ENCODE results near the gene BAG5. TPM values are rescaled to one million over a fixed set of nuclear protein-coding genes. Genes with fewer than 3 reads are reported as not detected.

Gene BAG5
- total and polyA plus RNA-seq, 2 experiments from 2014 or later = 17.4 to 17.6 TPM

DNA sequence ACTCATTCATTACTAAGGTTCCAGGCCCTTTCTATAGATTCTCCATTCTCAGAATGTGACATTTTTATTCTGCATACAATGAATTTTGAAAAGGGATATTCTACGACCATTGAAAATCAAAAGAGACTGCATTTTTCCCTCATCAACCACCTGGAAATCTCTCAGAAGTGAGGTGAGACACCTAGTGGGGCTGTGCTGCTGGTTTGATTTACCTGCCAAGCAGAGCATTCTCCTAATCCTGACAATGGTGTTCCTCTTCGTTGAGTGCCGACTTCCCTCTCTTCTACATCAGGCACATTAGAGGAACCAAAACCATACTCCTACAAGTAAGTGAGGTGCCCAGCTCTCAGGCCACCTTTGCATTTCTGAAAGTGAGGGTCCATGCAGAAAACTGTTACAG is 54.7 kb downstream of the BAG5 start:
- Histone ChIP-seq H3K27me3 (no peaks in the 10 kb centered on the region), H3K36me3 (peaks cover 23% of the 10 kb centered on the region), H3K9me3 (ENCODE audit: low read depth) (no peaks in the 10 kb centered on the region), H3K4me3 (no peak overlapping the region), H3K27ac (no peak overlapping the region), H3K4me1 (ENCODE audit: low read depth) (no peaks in the 10 kb centered on the region)
- TF ChIP-seq, protein P1, sequence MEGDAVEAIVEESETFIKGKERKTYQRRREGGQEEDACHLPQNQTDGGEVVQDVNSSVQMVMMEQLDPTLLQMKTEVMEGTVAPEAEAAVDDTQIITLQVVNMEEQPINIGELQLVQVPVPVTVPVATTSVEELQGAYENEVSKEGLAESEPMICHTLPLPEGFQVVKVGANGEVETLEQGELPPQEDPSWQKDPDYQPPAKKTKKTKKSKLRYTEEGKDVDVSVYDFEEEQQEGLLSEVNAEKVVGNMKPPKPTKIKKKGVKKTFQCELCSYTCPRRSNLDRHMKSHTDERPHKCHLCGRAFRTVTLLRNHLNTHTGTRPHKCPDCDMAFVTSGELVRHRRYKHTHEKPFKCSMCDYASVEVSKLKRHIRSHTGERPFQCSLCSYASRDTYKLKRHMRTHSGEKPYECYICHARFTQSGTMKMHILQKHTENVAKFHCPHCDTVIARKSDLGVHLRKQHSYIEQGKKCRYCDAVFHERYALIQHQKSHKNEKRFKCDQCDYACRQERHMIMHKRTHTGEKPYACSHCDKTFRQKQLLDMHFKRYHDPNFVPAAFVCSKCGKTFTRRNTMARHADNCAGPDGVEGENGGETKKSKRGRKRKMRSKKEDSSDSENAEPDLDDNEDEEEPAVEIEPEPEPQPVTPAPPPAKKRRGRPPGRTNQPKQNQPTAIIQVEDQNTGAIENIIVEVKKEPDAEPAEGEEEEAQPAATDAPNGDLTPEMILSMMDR (IDR thresholded peaks at IDR 0.05; ENCODE audit: low read depth, low read length) = no peak
- DNase-seq (ENCODE audit: low read depth in 1 of 2, low spot score in 1 of 2) = no peak

Other genes with a start within 250 kb of the BAG5 start
- gene EIF5, start 228.4 kb downstream of the BAG5 start, total RNA-seq = 132 and 149 TPM in 2 replicates
- 318 and 441 TPM in 2 replicates for gene EIF5, start 228.4 kb downstream of the BAG5 start, polyA plus RNA-seq
- gene MARK3, start 177.2 kb downstream of the BAG5 start, total RNA-seq = 69.4 and 88.3 TPM in 2 replicates
- gene MARK3, start 177.2 kb downstream of the BAG5 start, polyA plus RNA-seq = 72.9 and 97.4 TPM in 2 replicates
- gene CKB, start 39.8 kb downstream of the BAG5 start, total RNA-seq = 169 and 324 TPM in 2 replicates
- 177 and 327 TPM in 2 replicates for gene CKB, start 39.8 kb downstream of the BAG5 start, polyA plus RNA-seq
- 5.7 and 7.5 TPM in 2 replicates for gene TRMT61A, start 33.5 kb downstream of the BAG5 start, total RNA-seq
- 5.6 and 7.4 TPM in 2 replicates for gene TRMT61A, start 33.5 kb downstream of the BAG5 start, polyA plus RNA-seq
- 31.3 and 33.8 TPM in 2 replicates for gene COA8, start 303 bp upstream of the BAG5 start, total RNA-seq
- gene COA8, start 303 bp upstream of the BAG5 start, polyA plus RNA-seq = 68.2 and 69.3 TPM in 2 replicates
- gene KLC1, start 66.6 kb upstream of the BAG5 start, total RNA-seq = 252 and 365 TPM in 2 replicates
- 167 and 190 TPM in 2 replicates for gene KLC1, start 66.6 kb upstream of the BAG5 start, polyA plus RNA-seq
- gene XRCC3, start 152.8 kb upstream of the BAG5 start, total RNA-seq = 19.1 and 27.5 TPM in 2 replicates
- 12.1 and 15.8 TPM in 2 replicates for gene XRCC3, start 152.8 kb upstream of the BAG5 start, polyA plus RNA-seq
- 118 and 135 TPM in 2 replicates for gene ZFYVE21, start 153.2 kb upstream of the BAG5 start, total RNA-seq
- gene ZFYVE21, start 153.2 kb upstream of the BAG5 start, polyA plus RNA-seq = 120 and 127 TPM in 2 replicates